HepG2 (cell line): ENCODE results near the gene JAG1. TPM values are rescaled to one million over a fixed set of nuclear protein-coding genes. Genes with fewer than 3 reads are reported as not detected.

Source experiments
- AKNA ChIP-seq: sonication (generic); formaldehyde crosslinking; IDR thresholded peaks from 2 replicates; pipeline ENCODE4 v1.4.0; 2020; ENCODE audit warnings: missing genetic modification reagents, borderline replicate concordance
- CREB3 ChIP-seq: sonication (generic); formaldehyde crosslinking; IDR thresholded peaks from 2 replicates; pipeline ENCODE4 v1.5.0; 2020; ENCODE audit warnings: missing genetic modification reagents
- ERF ChIP-seq: IDR thresholded peaks from 2 replicates; pipeline ENCODE4 v1.6.1; 2018; ENCODE audit warnings: missing biosample characterization, missing genetic modification reagents
- FOXA1 ChIP-seq, 2 experiments: fragments of 450-650 bp in 1 of 2; sonication (generic) in 1 of 2; formaldehyde crosslinking in 1 of 2; IDR thresholded peaks; 2 replicates each; pipeline versions ENCODE4 v1.4.0 to v1.6.1; 2016 to 2020; ENCODE audit warnings: missing genetic modification reagents in 1 of 2
- KAT7 ChIP-seq: IDR thresholded peaks from 2 replicates; pipeline ENCODE4 v1.6.1; 2018; ENCODE audit warnings: borderline replicate concordance, missing compliant biosample characterization
- MXD4 ChIP-seq: IDR thresholded peaks from 2 replicates; pipeline ENCODE4 v1.6.1; 2016; ENCODE audit warnings: mild to moderate bottlenecking, missing biosample characterization, missing genetic modification reagents
- NONO ChIP-seq, 2 experiments: fragments of 450-650 bp in 1 of 2; sonication (generic) in 1 of 2; formaldehyde crosslinking in 1 of 2; IDR thresholded peaks in 1 of 2; conservative IDR thresholded peaks in 1 of 2; 2 replicates each; pipeline versions ENCODE4 v1.6.1 to v1.8.0; 2017 to 2022; ENCODE audit warnings: mild to moderate bottlenecking in 1 of 2, missing genetic modification reagents in 1 of 2, moderate library complexity in 1 of 2
- ONECUT2 ChIP-seq: sonication (generic); formaldehyde crosslinking; IDR thresholded peaks from 2 replicates; pipeline ENCODE4 v1.4.0; 2020; ENCODE audit warnings: missing genetic modification reagents
- PAXIP1 ChIP-seq: sonication (generic); formaldehyde crosslinking; conservative IDR thresholded peaks from 2 replicates; pipeline ENCODE4 v1.4.0; 2020; ENCODE audit warnings: mild to moderate bottlenecking, missing genetic modification reagents, moderate library complexity
- RARA ChIP-seq: IDR thresholded peaks from 2 replicates; pipeline ENCODE4 v1.6.1; 2016; ENCODE audit warnings: missing genetic modification reagents, missing compliant biosample characterization
- SNAPC2 ChIP-seq: sonication (generic); formaldehyde crosslinking; IDR thresholded peaks from 2 replicates; pipeline ENCODE4 v1.8.1; 2022; ENCODE audit warnings: mild to moderate bottlenecking, missing genetic modification reagents
- TCF7 ChIP-seq: sonication (generic); IDR thresholded peaks from 2 replicates; pipeline ENCODE4 v1.6.1; 2016; ENCODE audit warnings: antibody characterized with exemption, low read depth
- ZGPAT ChIP-seq: IDR thresholded peaks from 2 replicates; pipeline ENCODE4 v1.6.1; 2016; ENCODE audit warnings: mild to moderate bottlenecking
- ZNF12 ChIP-seq: sonication (generic); formaldehyde crosslinking; IDR thresholded peaks from 2 replicates; pipeline ENCODE4 v1.5.0; 2020; ENCODE audit warnings: missing genetic modification reagents
- ZNF207 ChIP-seq: fragments of 450-650 bp; IDR thresholded peaks from 2 replicates; pipeline ENCODE4 v1.6.1; 2016; ENCODE audit warnings: antibody characterized with exemption, borderline replicate concordance
- ZNF230 ChIP-seq: sonication (generic); formaldehyde crosslinking; IDR thresholded peaks from 2 replicates; pipeline ENCODE4 v1.4.0; 2020; ENCODE audit warnings: mild to moderate bottlenecking, missing genetic modification reagents
- ZNF614 ChIP-seq: IDR thresholded peaks from 2 replicates; pipeline ENCODE4 v1.6.1; 2018; ENCODE audit warnings: missing biosample characterization, missing genetic modification reagents, inconsistent platforms, borderline replicate concordance
- polyA plus RNA-seq, 8 experiments: library from polyadenylated mRNA; depleted of rRNA in 3 of 8; stranded (reverse) in 7 of 8; unstranded in 1 of 8; fragments of >200 nt; fragmentation: Illumina TruSeq in 4 of 8; extraction: Trizol in 4 of 8; gene quantifications; 2 replicates each; pipeline versions ENCODE4 v1.2.1 to v1.2.3, GENCODE V29; 2011 to 2016; ENCODE audit warnings: low read depth in 4 of 8, missing spikeins in 1 of 8, mixed read lengths in 1 of 8; ENCODE audit not compliant: insufficient read depth in 1 of 8
- total RNA-seq, 5 experiments: library from RNA; depleted of rRNA; stranded (reverse); fragments of >200 nt; fragmentation: Illumina TruSeq; extraction: Trizol; gene quantifications; 2 replicates each; pipeline ENCODE4 v1.2.3, GENCODE V29; 2016; ENCODE audit warnings: low read depth in 1 of 5

Gene JAG1
- total and polyA plus RNA-seq, 2 of the 13 experiments (the other 11 are each of a cell fraction or from before 2014, with no cell fraction given) = 47.1 to 56.3 TPM

- TF ChIP-seq CREB3 (CRISPR knock-in tag) = 0 out of 2 replicates have a peak, but pooled peaks have one; percentile 1
- TF ChIP-seq MXD4 (CRISPR knock-in tag) = 0 out of 2 replicates have a peak, but pooled peaks have one; percentile 9
- TF ChIP-seq AKNA (CRISPR knock-in tag) = no peak
- no peak for TF ChIP-seq NONO (IDR thresholded peaks at IDR 0.05)
- TF ChIP-seq NONO (CRISPR knock-in tag; conservative IDR thresholded peaks at IDR 0.05) = peak; percentile 74
- TF ChIP-seq ZNF614 (CRISPR knock-in tag) = 0 out of 2 replicates have a peak, but pooled peaks have one; percentile 40
- peak; percentile 57 for TF ChIP-seq SNAPC2 (CRISPR knock-in tag)
- peak; percentile 68; the same call in 1 of the 2 replicates for TF ChIP-seq FOXA1 (IDR thresholded peaks at IDR 0.05)
- TF ChIP-seq FOXA1 (CRISPR knock-in tag; IDR thresholded peaks at IDR 0.05) = peak; percentile 76
- 0 out of 2 replicates have a peak, but pooled peaks have one; percentile 24 for TF ChIP-seq KAT7 (CRISPR knock-in tag)
- TF ChIP-seq ZGPAT = 0 out of 2 replicates have a peak, but pooled peaks have one; percentile 12
- no peak for TF ChIP-seq ZNF230 (CRISPR knock-in tag)
- 0 out of 2 replicates have a peak, but pooled peaks have one; percentile 87 for TF ChIP-seq ZNF207
- peak; percentile 65 for TF ChIP-seq RARA (CRISPR knock-in tag)
- peak; percentile 35; the same call in 1 of the 2 replicates for TF ChIP-seq ZNF12 (CRISPR knock-in tag)
- peak; percentile 80 for TF ChIP-seq PAXIP1
- peak; percentile 76 for TF ChIP-seq TCF7
- TF ChIP-seq ERF (CRISPR knock-in tag) = peak; percentile 74
- peak; percentile 36; the same call in 1 of the 2 replicates for TF ChIP-seq ONECUT2 (CRISPR knock-in tag)
Measured at GRCh38 chr20:10710991-10711775, 37.4 kb upstream of the JAG1 start (continued).
